CD4-positive, alpha-beta T cell (primary cell): ENCODE results near the gene PAK3. TPM values are rescaled to one million over a fixed set of nuclear protein-coding genes. Genes with fewer than 3 reads are reported as not detected.

Source experiments
- ATAC-seq: fragments of 200-7000 bp; cut with Tn5 transposase; one replicate; pipeline ENCODE4 v1.10.0; 2022; ENCODE audit warnings: mild to moderate bottlenecking; ENCODE audit not compliant: poor library complexity
- CTCF ChIA-PET: fragments of 350-600 bp; sonication (Branson Sonifier 250); formaldehyde crosslinking; loops from one replicate; lab custom pipeline; 2021; ENCODE audit warnings: antibody characterized with exemption, inconsistent platforms; lab: Charles Lee
- POLR2A ChIA-PET: fragments of 350-600 bp; sonication (Branson Sonifier 250); formaldehyde crosslinking; loops from one replicate; lab custom pipeline; 2021; ENCODE audit warnings: antibody characterized with exemption, inconsistent platforms; lab: Charles Lee
- DNase-seq, 14 experiments: peaks; one replicate each; pipeline ENCODE4 v3.0.0-alpha.2; 2013 to 2020; ENCODE audit warnings: mixed read lengths in 2 of 14
- H3K27ac ChIP-seq, 2 donors: one replicate each; pipeline versions ENCODE4 v1.5.1 to v1.7.0; 2013; ENCODE audit warnings: low read length in 2 of 2, low read depth in 1 of 2, mild to moderate bottlenecking in 1 of 2
- H3K27me3 ChIP-seq, 2 experiments: 1 replicate in 1 of 2; 2 replicates in 1 of 2; pipeline versions ENCODE4 v1.6.1 to v1.7.0; 2013; ENCODE audit warnings: low read length in 2 of 2, control low read depth in 1 of 2, mild to moderate bottlenecking in 1 of 2, moderate library complexity in 1 of 2; ENCODE audit not compliant: insufficient read depth in 2 of 2, control insufficient read depth in 1 of 2
- H3K36me3 ChIP-seq: one replicate; pipeline ENCODE4 v1.6.1; 2013; ENCODE audit warnings: low read length, control low read depth; ENCODE audit not compliant: insufficient read depth
- H3K4me1 ChIP-seq: one replicate; pipeline ENCODE4 v1.6.1; 2013; ENCODE audit warnings: low read length, control low read depth; ENCODE audit not compliant: insufficient read depth
- H3K4me3 ChIP-seq: one replicate; pipeline ENCODE4 v1.5.1; 2013; ENCODE audit warnings: mild to moderate bottlenecking, low read length, moderate library complexity
- H3K9me3 ChIP-seq, 2 experiments: 1 replicate in 1 of 2; 2 replicates in 1 of 2; pipeline versions ENCODE4 v1.6.1 to v1.7.0; 2013; ENCODE audit warnings: low read length in 2 of 2, mild to moderate bottlenecking in 2 of 2, control low read depth in 1 of 2, moderate library complexity in 1 of 2; ENCODE audit not compliant: control insufficient read depth in 1 of 2, insufficient read depth in 1 of 2
- H3K27ac Mint-ChIP-seq: one replicate; pipeline ENCODE4 v1.8.0; 2020; ENCODE audit warnings: mixed read lengths
- H3K27me3 Mint-ChIP-seq: one replicate; pipeline ENCODE4 v1.8.0; 2021; ENCODE audit warnings: mixed read lengths
- H3K36me3 Mint-ChIP-seq: one replicate; pipeline ENCODE4 v1.8.0; 2021; ENCODE audit warnings: low read depth, mixed read lengths
- H3K4me1 Mint-ChIP-seq: one replicate; pipeline ENCODE4 v1.8.0; 2021; ENCODE audit warnings: low read depth, mixed read lengths
- H3K4me3 Mint-ChIP-seq: one replicate; pipeline ENCODE4 v1.8.0; 2020; ENCODE audit warnings: mild to moderate bottlenecking, mixed read lengths
- H3K9me3 Mint-ChIP-seq: one replicate; pipeline ENCODE4 v1.8.0; 2020; ENCODE audit warnings: mixed read lengths
- intact Hi-C, 2 experiments: fragments of 100-400 bp; cut with DNase I in 1 of 2; cut with micrococcal nuclease in 1 of 2; formaldehyde crosslinking; loops; one replicate each; pipeline versions ENCODE4 v1.15.1 to v1.9.0; 2023 to 2025; cut with DNase I, micrococcal nuclease
- total RNA-seq, 174 experiments: library from RNA in 2 of 174; stranded (reverse) in 2 of 174; gene quantifications; one replicate each; pipeline ENCODE4 v1.2.3 and lab custom pipeline; 2021 to 2026
- TF ChIP-seq, protein P1 (sequence below): fragments of 200-600 bp; IDR thresholded peaks from one replicate; pipeline ENCODE4 v1.8.0; 2022; ENCODE audit warnings: antibody characterized with exemption, mild to moderate bottlenecking

The PAK3 gene
- total RNA-seq, 2 experiments from 2014 or later: 1.5 to 1.9 TPM

DNA sequence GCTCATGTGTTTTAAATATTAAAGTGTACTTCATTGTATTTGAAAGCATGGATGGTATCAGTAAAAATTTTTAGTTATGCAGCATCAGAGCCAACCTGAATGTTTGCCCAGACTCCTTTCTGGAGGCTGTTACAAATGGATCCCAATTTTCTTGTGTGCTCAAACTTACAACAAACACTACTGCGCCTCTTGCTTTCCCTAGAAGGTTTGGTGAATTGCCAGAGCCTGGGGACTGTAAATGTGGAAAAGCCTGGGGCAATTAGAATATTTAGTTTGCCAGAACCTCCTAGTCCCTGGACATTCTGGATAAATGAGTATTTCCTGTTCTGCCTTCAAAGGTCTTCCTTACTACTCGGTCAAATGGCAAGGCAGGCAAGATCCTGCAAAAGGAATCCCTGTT, 169.5 kb downstream of the PAK3 start:
- TF ChIP-seq, protein P1, sequence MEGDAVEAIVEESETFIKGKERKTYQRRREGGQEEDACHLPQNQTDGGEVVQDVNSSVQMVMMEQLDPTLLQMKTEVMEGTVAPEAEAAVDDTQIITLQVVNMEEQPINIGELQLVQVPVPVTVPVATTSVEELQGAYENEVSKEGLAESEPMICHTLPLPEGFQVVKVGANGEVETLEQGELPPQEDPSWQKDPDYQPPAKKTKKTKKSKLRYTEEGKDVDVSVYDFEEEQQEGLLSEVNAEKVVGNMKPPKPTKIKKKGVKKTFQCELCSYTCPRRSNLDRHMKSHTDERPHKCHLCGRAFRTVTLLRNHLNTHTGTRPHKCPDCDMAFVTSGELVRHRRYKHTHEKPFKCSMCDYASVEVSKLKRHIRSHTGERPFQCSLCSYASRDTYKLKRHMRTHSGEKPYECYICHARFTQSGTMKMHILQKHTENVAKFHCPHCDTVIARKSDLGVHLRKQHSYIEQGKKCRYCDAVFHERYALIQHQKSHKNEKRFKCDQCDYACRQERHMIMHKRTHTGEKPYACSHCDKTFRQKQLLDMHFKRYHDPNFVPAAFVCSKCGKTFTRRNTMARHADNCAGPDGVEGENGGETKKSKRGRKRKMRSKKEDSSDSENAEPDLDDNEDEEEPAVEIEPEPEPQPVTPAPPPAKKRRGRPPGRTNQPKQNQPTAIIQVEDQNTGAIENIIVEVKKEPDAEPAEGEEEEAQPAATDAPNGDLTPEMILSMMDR: no peak
- Mint-ChIP-seq H3K27ac (no peak overlapping the region), H3K27me3 (no peaks in the 10 kb centered on the region), H3K4me3 (no peak overlapping the region), H3K4me1 (no peaks in the 10 kb centered on the region), H3K9me3 (no peaks in the 10 kb centered on the region), H3K36me3 (no peaks in the 10 kb centered on the region)
- ChIA-PET CTCF (no interaction called here), POLR2A (no interaction called here)
- no peak for ATAC-seq
- intact Hi-C loops: no loop called here
- Histone ChIP-seq H3K9me3 (no peaks in the 10 kb centered on the region), H3K4me3 (no peak overlapping the region), H3K36me3 (no peaks in the 10 kb centered on the region), H3K4me1 (no peaks in the 10 kb centered on the region), H3K27me3 (no peaks in the 10 kb centered on the region), H3K27ac (no peak overlapping the region)
- no peak for DNase-seq

DNA sequence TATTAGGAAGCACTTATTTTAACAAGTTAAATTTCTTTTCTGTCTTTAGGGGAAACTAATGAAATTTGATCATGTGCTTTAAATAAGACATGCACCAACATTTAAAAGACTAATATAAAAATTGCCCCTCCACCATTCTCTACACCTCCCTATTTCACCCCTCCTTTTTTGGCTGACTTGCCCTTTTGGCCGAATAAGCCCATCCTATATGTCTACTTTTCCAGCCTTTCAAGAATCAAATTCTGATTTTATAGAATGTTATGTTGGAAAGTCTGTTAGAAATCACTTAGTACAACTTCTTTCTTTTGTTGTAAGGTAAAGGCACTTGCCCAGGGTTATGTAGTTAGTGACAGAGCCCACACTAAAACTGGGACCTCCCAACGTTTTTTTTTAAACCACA, 172.5 kb downstream of the PAK3 start:
- no peak overlapping the region for H3K27ac ChIP-seq
- no peaks in the 10 kb centered on the region for H3K4me1 ChIP-seq
- intact Hi-C loops: no loop called here
- H3K4me3 Mint-ChIP-seq: no peak overlapping the region
- H3K4me1 Mint-ChIP-seq: no peaks in the 10 kb centered on the region
- ATAC-seq (no peak), DNase-seq (no peak)
- H3K27me3 Mint-ChIP-seq: no peaks in the 10 kb centered on the region
- H3K27ac Mint-ChIP-seq: no peak overlapping the region
- no peaks in the 10 kb centered on the region for H3K9me3 ChIP-seq
- ChIA-PET POLR2A (no interaction called here), CTCF (no interaction called here)
- TF ChIP-seq, protein P1: no peak
- no peaks in the 10 kb centered on the region for H3K36me3 Mint-ChIP-seq
- peaks cover 0 to 4% of the 10 kb centered on the region in 2 experiments for H3K27me3 ChIP-seq
- H3K36me3 ChIP-seq: no peaks in the 10 kb centered on the region
- H3K9me3 Mint-ChIP-seq: no peaks in the 10 kb centered on the region
- H3K4me3 ChIP-seq: no peak overlapping the region

DNA sequence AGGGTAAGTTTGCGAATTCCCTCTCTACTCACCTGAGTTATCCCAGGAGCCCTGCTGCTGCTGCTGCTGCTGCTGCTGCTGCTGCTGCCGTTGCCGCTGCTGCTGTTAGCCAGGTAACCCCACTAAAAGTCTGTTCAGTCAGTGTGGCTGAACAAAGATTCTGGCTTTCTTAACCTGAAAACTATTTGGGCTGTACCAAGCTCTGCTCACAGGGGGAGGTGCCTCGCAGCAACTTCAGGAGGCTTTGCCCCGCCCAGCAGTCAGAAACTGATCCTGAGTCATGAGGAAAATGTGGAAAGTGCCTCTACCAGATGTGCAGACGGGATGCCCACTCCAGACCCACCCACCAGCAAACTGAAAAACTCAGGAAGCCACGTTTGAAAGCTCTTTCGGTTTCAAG, 174.3 kb downstream of the PAK3 start, which contains the start of gene CAPN6:
TSS of gene CAPN6 (minus strand) at position 145 of the 400 bp plus-strand sequence. CDS start 6,547 bp downstream, outside the sequence.
- Mint-ChIP-seq H3K4me3 (no peak within 1 kb of the TSS), H3K27me3 (peaks cover 4% of the 10 kb centered on the region), H3K4me1 (no peaks in the 10 kb centered on the region), H3K27ac (no peak within 1 kb of the TSS), H3K36me3 (no peaks in the 10 kb centered on the region), H3K9me3 (no peaks in the 10 kb centered on the region)
- H3K4me3 ChIP-seq: no peak within 1 kb of the TSS
- no peaks in the 10 kb centered on the region for H3K9me3 ChIP-seq
- ChIA-PET POLR2A (no interaction called here), CTCF (interaction anchor here (1.4 kb wide), 1 partner anchor 26 kb away, joined by 3 read pairs; no protein-coding TSS in a partner anchor)
- intact Hi-C loops: no loop called here
- TF ChIP-seq, protein P1: no peak
- H3K36me3 ChIP-seq: no peaks in the 10 kb centered on the region
- ATAC-seq (no peak), DNase-seq (no peak)
- no peaks in the 10 kb centered on the region for H3K4me1 ChIP-seq
- H3K27ac ChIP-seq: no peak within 1 kb of the TSS
- peaks cover 0 to 4% of the 10 kb centered on the region in 2 experiments for H3K27me3 ChIP-seq

Other genes with a start within 250 kb of the PAK3 start
- gene CAPN6, start 174.3 kb downstream of the PAK3 start, total RNA-seq: not detected